ENCODE data around the gene NUDT14.

NUDT14 gene

GRCh38 chr14:105136401-105137322, 44.5 kb downstream of the NUDT14 start:
- no peak for TF ChIP-seq CTCF (IDR thresholded peaks at IDR 0.05; ENCODE audit: insufficient read depth, low read length, poor library complexity, severe bottlenecking)
- H3K27me3 ChIP-seq (replicated peaks; ENCODE audit: control insufficient read depth, insufficient read depth, low read length) = no peaks in the 10 kb centered on the region
- no peak for DNase-seq (ENCODE audit: extremely low read depth, insufficient read length)
- H3K36me3 ChIP-seq (ENCODE audit: control insufficient read depth, insufficient read depth, low read length) = no peaks in the 10 kb centered on the region
- H3K4me3 ChIP-seq (replicated peaks; ENCODE audit: low read depth, low read length) = no peak overlapping the region

- H3K36me3 ChIP-seq (ENCODE audit: control insufficient read depth, insufficient read depth, low read length) = no peaks in the 10 kb centered on the region
- DNase-seq (ENCODE audit: extremely low read depth, insufficient read length) = no peak
- no peak for TF ChIP-seq CTCF (IDR thresholded peaks at IDR 0.05; ENCODE audit: insufficient read depth, low read length, poor library complexity, severe bottlenecking)
- H3K27me3 ChIP-seq (replicated peaks; ENCODE audit: control insufficient read depth, insufficient read depth, low read length) = no peaks in the 10 kb centered on the region
- H3K4me3 ChIP-seq (replicated peaks; ENCODE audit: low read depth, low read length) = no peak overlapping the region
Observed at GRCh38 chr14:105135700-105136395, 45.3 kb downstream of the NUDT14 start.

GRCh38 chr14:105132921-105133654, 48.0 kb downstream of the NUDT14 start:
- H3K4me3 ChIP-seq (replicated peaks; ENCODE audit: low read depth, low read length) = no peak overlapping the region
- TF ChIP-seq CTCF (IDR thresholded peaks at IDR 0.05; ENCODE audit: insufficient read depth, low read length, poor library complexity, severe bottlenecking) = no peak
- DNase-seq (ENCODE audit: extremely low read depth, insufficient read length) = no peak
- H3K27me3 ChIP-seq (replicated peaks; ENCODE audit: control insufficient read depth, insufficient read depth, low read length) = no peaks in the 10 kb centered on the region
- no peaks in the 10 kb centered on the region for H3K36me3 ChIP-seq (ENCODE audit: control insufficient read depth, insufficient read depth, low read length)

GRCh38 chr14:105131241-105131640, 49.9 kb downstream of the NUDT14 start:
- TF ChIP-seq CTCF (IDR thresholded peaks at IDR 0.05; ENCODE audit: insufficient read depth, low read length, poor library complexity, severe bottlenecking) = no peak
- H3K36me3 ChIP-seq (ENCODE audit: control insufficient read depth, insufficient read depth, low read length) = no peaks in the 10 kb centered on the region
- DNase-seq (ENCODE audit: extremely low read depth, insufficient read length) = no peak
- no peak overlapping the region for H3K4me3 ChIP-seq (replicated peaks; ENCODE audit: low read depth, low read length)
- H3K27me3 ChIP-seq (replicated peaks; ENCODE audit: control insufficient read depth, insufficient read depth, low read length) = no peaks in the 10 kb centered on the region

- no peak for TF ChIP-seq CTCF (IDR thresholded peaks at IDR 0.05; ENCODE audit: insufficient read depth, low read length, poor library complexity, severe bottlenecking)
- Histone ChIP-seq H3K27me3 (replicated peaks; ENCODE audit: control insufficient read depth, insufficient read depth, low read length) (no peaks in the 10 kb centered on the region; the same call in 1 of the 2 replicates), H3K4me3 (replicated peaks; ENCODE audit: low read depth, low read length) (no peak overlapping the region), H3K36me3 (ENCODE audit: control insufficient read depth, insufficient read depth, low read length) (no peaks in the 10 kb centered on the region)
- DNase-seq (ENCODE audit: extremely low read depth, insufficient read length) = no peak
Observed at GRCh38 chr14:105128059-105128458, 53.1 kb downstream of the NUDT14 start.

Data from GM06990 (cell line).